ENCODE data around the gene NFKBIE. TPM values are rescaled to one million over a fixed set of nuclear protein-coding genes. Genes with fewer than 3 reads are reported as not detected.

Gene NFKBIE
- total RNA-seq, 1 experiment from 2014 or later: 9.7 TPM

DNA sequence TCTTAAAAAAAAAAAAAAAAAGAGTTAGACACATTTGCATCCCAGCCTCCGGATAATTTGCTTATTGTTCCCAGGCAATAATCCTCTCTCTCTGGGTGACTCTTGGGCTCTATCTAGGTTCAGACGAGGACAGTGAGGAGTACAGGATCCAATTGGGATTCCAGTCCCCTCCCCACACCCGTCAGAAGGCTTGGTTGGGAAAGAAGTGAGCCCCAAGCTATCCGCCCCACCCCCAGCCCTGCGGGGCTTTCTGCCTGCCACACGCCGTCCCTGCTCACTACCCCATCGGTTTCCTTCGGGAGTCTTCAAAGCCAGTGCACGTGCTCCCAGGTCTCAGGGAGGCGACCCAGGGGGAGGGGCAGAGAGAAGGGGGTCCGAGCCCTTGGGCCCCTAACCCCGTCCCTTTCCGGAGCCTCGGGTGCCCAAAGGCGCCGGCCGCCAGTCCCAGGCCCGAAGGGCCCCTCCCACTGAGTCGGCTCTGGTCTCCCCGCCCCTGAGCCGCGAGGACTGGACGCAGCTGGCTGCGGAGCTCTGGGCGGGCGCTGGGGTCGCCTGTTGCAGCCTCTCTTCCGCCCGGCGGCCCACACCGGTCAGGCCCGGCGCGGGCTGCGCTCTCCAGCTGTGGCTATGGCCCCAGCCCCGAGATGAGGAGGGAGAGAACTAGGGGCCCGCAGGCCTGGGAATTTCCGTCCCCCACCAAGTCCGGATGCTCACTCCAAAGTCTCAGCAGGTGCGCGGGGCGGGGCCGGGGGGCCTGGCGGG, 46.1 kb downstream of the NFKBIE start:
- peaks cover 53 to 55% of the 10 kb centered on the region in 2 experiments for H3K4me1 Mint-ChIP-seq

More for the DNA sequence above, 46.1 kb downstream of the NFKBIE start:
- TF ChIP-seq, protein P1, sequence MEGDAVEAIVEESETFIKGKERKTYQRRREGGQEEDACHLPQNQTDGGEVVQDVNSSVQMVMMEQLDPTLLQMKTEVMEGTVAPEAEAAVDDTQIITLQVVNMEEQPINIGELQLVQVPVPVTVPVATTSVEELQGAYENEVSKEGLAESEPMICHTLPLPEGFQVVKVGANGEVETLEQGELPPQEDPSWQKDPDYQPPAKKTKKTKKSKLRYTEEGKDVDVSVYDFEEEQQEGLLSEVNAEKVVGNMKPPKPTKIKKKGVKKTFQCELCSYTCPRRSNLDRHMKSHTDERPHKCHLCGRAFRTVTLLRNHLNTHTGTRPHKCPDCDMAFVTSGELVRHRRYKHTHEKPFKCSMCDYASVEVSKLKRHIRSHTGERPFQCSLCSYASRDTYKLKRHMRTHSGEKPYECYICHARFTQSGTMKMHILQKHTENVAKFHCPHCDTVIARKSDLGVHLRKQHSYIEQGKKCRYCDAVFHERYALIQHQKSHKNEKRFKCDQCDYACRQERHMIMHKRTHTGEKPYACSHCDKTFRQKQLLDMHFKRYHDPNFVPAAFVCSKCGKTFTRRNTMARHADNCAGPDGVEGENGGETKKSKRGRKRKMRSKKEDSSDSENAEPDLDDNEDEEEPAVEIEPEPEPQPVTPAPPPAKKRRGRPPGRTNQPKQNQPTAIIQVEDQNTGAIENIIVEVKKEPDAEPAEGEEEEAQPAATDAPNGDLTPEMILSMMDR (conservative IDR thresholded peaks at IDR 0.05): no peak
- Histone ChIP-seq H2BK12ac (ENCODE audit: insufficient read length, low read depth, low read length) (peak overlapping the region; percentile 71), H3K9me3 (ENCODE audit: control insufficient read depth, low read depth, low read length) (no peaks in the 10 kb centered on the region), H3K27ac (ENCODE audit: insufficient read length, low read depth, low read length) (peak overlapping the region; percentile 72), H3K18ac (ENCODE audit: insufficient read length, low read depth, low read length) (peak overlapping the region; percentile 92), H3K79me2 (ENCODE audit: insufficient read depth, low read length) (peaks cover under 1% of the 10 kb centered on the region; the same call in 1 of the 2 replicates), H4K20me1 (ENCODE audit: control insufficient read depth, insufficient read depth, insufficient read length) (no peaks in the 10 kb centered on the region), H3K14ac (ENCODE audit: insufficient read depth, low read length) (peak overlapping the region; percentile 76; the same call in 1 of the 2 replicates), H2BK5ac (ENCODE audit: insufficient read length, low read length) (no peak overlapping the region), H3K56ac (ENCODE audit: insufficient read length, low read depth, low read length) (no peak overlapping the region), H3K4me1 (ENCODE audit: insufficient read depth, low read length) (peaks cover 16% of the 10 kb centered on the region; the same call in 1 of the 2 replicates), H3K27me3 (ENCODE audit: insufficient read depth, low read length) (no peaks in the 10 kb centered on the region), H3K79me1 (ENCODE audit: insufficient read depth, low read depth, low read length, poor library complexity, severe bottlenecking) (peaks cover under 1% of the 10 kb centered on the region), H2AK5ac (ENCODE audit: insufficient read length, low read length) (no peak overlapping the region), H3T11ph (ENCODE audit: low read length) (no peak overlapping the region), H4K5ac (ENCODE audit: insufficient read length, low read depth, low read length) (no peak overlapping the region), H2BK15ac (ENCODE audit: low read depth, low read length) (no peak overlapping the region), H2BK120ac (ENCODE audit: low read depth, low read length, poor library complexity, severe bottlenecking) (no peak overlapping the region), H3K4me2 (ENCODE audit: insufficient read depth, insufficient read length, low read length) (peak overlapping the region; percentile 68), H3K23me2 (ENCODE audit: insufficient read length, low read depth, low read length, poor library complexity, severe bottlenecking) (peaks cover 18% of the 10 kb centered on the region), H2BK20ac (ENCODE audit: low read depth, low read length, poor library complexity, severe bottlenecking) (no peak overlapping the region), H2AFZ (ENCODE audit: low read length) (no peak overlapping the region), H4K91ac (ENCODE audit: insufficient read length, low read depth, low read length) (no peak overlapping the region), H3K23ac (ENCODE audit: insufficient read length, low read depth, low read length) (no peak overlapping the region), H3K9ac (ENCODE audit: extremely low read depth, insufficient read length, low read length) (peak overlapping the region; percentile 77), H4K8ac (replicated peaks; ENCODE audit: insufficient read length, low read depth, low read length) (no peak overlapping the region), H3K4ac (ENCODE audit: low read depth, low read length) (no peak overlapping the region)
- H3K27me3 Mint-ChIP-seq (ENCODE audit: low read depth): peaks cover 3% of the 10 kb centered on the region
- H3K9me3 Mint-ChIP-seq: no peaks in the 10 kb centered on the region; a peak in 1 of 5 replicates
- H3K36me3 Mint-ChIP-seq (ENCODE audit: insufficient read depth in 1 of 3, low read depth in 3 of 3): peaks cover 0 to 3% (median 0%) of the 10 kb centered on the region in 3 experiments; a peak in 2 of 7 replicates
- peak overlapping the region; percentile 68 to 83 for H3K4me3 Mint-ChIP-seq
- peak overlapping the region; percentile 96 to 100 (median 96) for H3K27ac Mint-ChIP-seq
- peak; percentile 96 for DNase-seq
- WGBS (ENCODE audit: extremely low coverage, insufficient read length, low lambda C conversion rate): no CpG with 5 or more reads among the region's 45 CpGs

All from H9 (cell line).